ENCODE data around the gene PPP5C.
"Not testable (repeated sequence)": the region's sequence is repeated elsewhere in the genome, so short reads cannot be mapped to it uniquely, and the experiment has no call there.

GRCh38 chr19:46375476-46376067, 28.7 kb downstream of the PPP5C start:
- TF ChIP-seq CTCF (IDR thresholded peaks at IDR 0.05 in 2 of 3, conservative IDR thresholded peaks at IDR 0.05 in 1 of 3; ENCODE audit: borderline replicate concordance in 1 of 3, insufficient read depth in 1 of 3, low read depth in 2 of 3, low read length in 2 of 3); CEBPB (IDR thresholded peaks at IDR 0.05; ENCODE audit: low read depth); MAX (IDR thresholded peaks at IDR 0.05); POLR2AphosphoS5 (IDR thresholded peaks at IDR 0.05; ENCODE audit: low read depth, low read length); ATF3 (IDR thresholded peaks at IDR 0.05): not testable (repeated sequence)

Data from HCT116 (cell line).